Natural killer cell (primary cell): ENCODE measurements around the gene PITRM1. TPM values are rescaled to one million over a fixed set of nuclear protein-coding genes. Genes with fewer than 3 reads are reported as not detected.

Source experiments
- ATAC-seq, 3 donors: fragments of 150-1000 bp in 2 of 3; fragments of 200-7000 bp in 1 of 3; cut with Tn5 transposase; 1 replicate in 1 of 3; 2 replicates in 2 of 3; pipeline ENCODE4 v1.10.0; 2021; ENCODE audit warnings: mild to moderate bottlenecking in 2 of 3, moderate library complexity in 2 of 3
- DNase-seq, 2 donors: peaks; one replicate each; pipeline versions ENCODE4 v3.0.0 to v3.0.0-alpha.2; 2013 to 2021; ENCODE audit warnings: mixed read lengths in 1 of 2
- H3K27ac ChIP-seq: one replicate; pipeline ENCODE4 v1.5.1; 2013; ENCODE audit warnings: mild to moderate bottlenecking, low read length
- H3K27me3 ChIP-seq: one replicate; pipeline ENCODE4 v1.6.1; 2013; ENCODE audit warnings: low read length; ENCODE audit not compliant: control insufficient read depth, insufficient read depth
- H3K36me3 ChIP-seq: one replicate; pipeline ENCODE4 v1.6.1; 2013; ENCODE audit warnings: low read length; ENCODE audit not compliant: control insufficient read depth, insufficient read depth
- H3K4me1 ChIP-seq: one replicate; pipeline ENCODE4 v1.6.1; 2013; ENCODE audit warnings: low read length; ENCODE audit not compliant: control insufficient read depth, insufficient read depth
- H3K4me3 ChIP-seq: one replicate; pipeline ENCODE4 v1.5.1; 2013; ENCODE audit warnings: low read length
- H3K9me3 ChIP-seq: one replicate; pipeline ENCODE4 v1.6.1; 2013; ENCODE audit warnings: low read length; ENCODE audit not compliant: control insufficient read depth, insufficient read depth
- H3K27ac Mint-ChIP-seq, 2 donors: one replicate each; pipeline ENCODE4 v1.8.0; 2022; ENCODE audit warnings: mild to moderate bottlenecking in 2 of 2, mixed read lengths in 2 of 2, moderate library complexity in 1 of 2
- H3K27me3 Mint-ChIP-seq, 2 donors: one replicate each; pipeline ENCODE4 v1.8.0; 2022; ENCODE audit warnings: low read depth in 2 of 2, mixed read lengths in 2 of 2
- H3K36me3 Mint-ChIP-seq: one replicate; pipeline ENCODE4 v1.8.0; 2022; ENCODE audit warnings: mixed read lengths
- H3K4me1 Mint-ChIP-seq, 2 donors: one replicate each; pipeline ENCODE4 v1.8.0; 2022; ENCODE audit warnings: mixed read lengths in 2 of 2
- H3K4me3 Mint-ChIP-seq: one replicate; pipeline ENCODE4 v1.8.0; 2022; ENCODE audit warnings: mild to moderate bottlenecking, moderate library complexity, mixed read lengths
- H3K9me3 Mint-ChIP-seq, 2 donors: one replicate each; pipeline ENCODE4 v1.8.0; 2022; ENCODE audit warnings: mixed read lengths in 2 of 2
- CTCF ChIP-seq: fragments of 200-600 bp; IDR thresholded peaks from one replicate; pipeline ENCODE4 v1.8.0; 2022; ENCODE audit warnings: antibody characterized with exemption
- WGBS: methylation state at CpG from one replicate; pipeline ENCODE4 v1.1.7; 2013; ENCODE audit warnings: missing lambda C conversion rate; ENCODE audit not compliant: insufficient coverage; 5-methylcytosine and 5-hydroxymethylcytosine counted together
- intact Hi-C: fragments of 100-400 bp; cut with micrococcal nuclease; formaldehyde crosslinking; loops from one replicate; pipeline ENCODE4 v1.14.2; 2022
- total RNA-seq, 4 donors: library from RNA; stranded (reverse); fragments of 120-200 nt in 1 of 4; gene quantifications; one replicate each; pipeline versions ENCODE4 v1.2.3 to v1.2.4, GENCODE V29; 2013 to 2022

Gene PITRM1
- total RNA-seq, 3 donors from 2014 or later (not counting 1 experiment from before 2014, with no cell fraction given) = 67.1 to 89.0 (median 70.6) TPM

- ATAC-seq = no peak
- H3K9me3 Mint-ChIP-seq = no peaks in the 10 kb centered on the region
- DNase-seq = no peak
- no peak overlapping the region for H3K4me3 Mint-ChIP-seq
- Histone ChIP-seq H3K4me3 (no peak overlapping the region), H3K36me3 (peaks cover 77% of the 10 kb centered on the region), H3K27ac (no peak overlapping the region), H3K27me3 (no peaks in the 10 kb centered on the region), H3K9me3 (no peaks in the 10 kb centered on the region), H3K4me1 (no peaks in the 10 kb centered on the region)
- peaks cover 0 to 9% of the 10 kb centered on the region in 2 donors for H3K4me1 Mint-ChIP-seq
- no peak overlapping the region for H3K27ac Mint-ChIP-seq
- TF ChIP-seq CTCF = no peak
- peaks cover 30% of the 10 kb centered on the region for H3K36me3 Mint-ChIP-seq
- no peaks in the 10 kb centered on the region for H3K27me3 Mint-ChIP-seq
- intact Hi-C loops = no loop called here
- WGBS = 96% methylated on average over 13 of the region's 13 CpGs
These were observed 22.2 kb downstream of the PITRM1 start for GRCh38 chr10:3150366-3150765.

GRCh38 chr10:3149918-3150317 is 22.7 kb downstream of the PITRM1 start:
- intact Hi-C loops = no loop called here
- Histone ChIP-seq H3K4me3 (no peak overlapping the region), H3K27ac (no peak overlapping the region), H3K4me1 (no peaks in the 10 kb centered on the region), H3K27me3 (no peaks in the 10 kb centered on the region), H3K36me3 (peaks cover 76% of the 10 kb centered on the region), H3K9me3 (no peaks in the 10 kb centered on the region)
- Mint-ChIP-seq H3K36me3 (peaks cover 25% of the 10 kb centered on the region), H3K9me3 (no peaks in the 10 kb centered on the region), H3K4me3 (no peak overlapping the region), H3K4me1 (peaks cover 0 to 9% of the 10 kb centered on the region in 2 donors), H3K27me3 (no peaks in the 10 kb centered on the region), H3K27ac (no peak overlapping the region)
- TF ChIP-seq CTCF = no peak
- ATAC-seq (no peak), DNase-seq (no peak)
- 89% methylated on average over 11 of the region's 11 CpGs for WGBS

GRCh38 chr10:3148994-3149393 is 23.6 kb downstream of the PITRM1 start:
- Histone ChIP-seq H3K4me3 (no peak overlapping the region), H3K27me3 (no peaks in the 10 kb centered on the region), H3K4me1 (no peaks in the 10 kb centered on the region), H3K36me3 (peaks cover 74% of the 10 kb centered on the region), H3K27ac (no peak overlapping the region), H3K9me3 (no peaks in the 10 kb centered on the region)
- H3K9me3 Mint-ChIP-seq = no peaks in the 10 kb centered on the region
- 94% methylated on average over 9 of the region's 9 CpGs for WGBS
- H3K4me1 Mint-ChIP-seq = peaks cover 0 to 9% of the 10 kb centered on the region in 2 donors
- H3K36me3 Mint-ChIP-seq = peaks cover 16% of the 10 kb centered on the region
- intact Hi-C loops = no loop called here
- H3K4me3 Mint-ChIP-seq = no peak overlapping the region
- H3K27ac Mint-ChIP-seq = no peak overlapping the region
- DNase-seq (no peak), ATAC-seq (no peak)
- H3K27me3 Mint-ChIP-seq = no peaks in the 10 kb centered on the region
- TF ChIP-seq CTCF = no peak

GRCh38 chr10:3148041-3148440 is 24.5 kb downstream of the PITRM1 start:
- no peaks in the 10 kb centered on the region for H3K9me3 ChIP-seq
- ATAC-seq (no peak), DNase-seq (no peak)
- Mint-ChIP-seq H3K9me3 (no peaks in the 10 kb centered on the region), H3K36me3 (peaks cover 13% of the 10 kb centered on the region), H3K4me1 (peaks cover 0 to 9% of the 10 kb centered on the region in 2 donors), H3K27ac (no peak overlapping the region), H3K27me3 (no peaks in the 10 kb centered on the region), H3K4me3 (no peak overlapping the region)
- no peak overlapping the region for H3K27ac ChIP-seq
- no peaks in the 10 kb centered on the region for H3K27me3 ChIP-seq
- intact Hi-C loops = no loop called here
- no peak for TF ChIP-seq CTCF
- H3K4me1 ChIP-seq = no peaks in the 10 kb centered on the region
- H3K4me3 ChIP-seq = no peak overlapping the region
- peaks cover 77% of the 10 kb centered on the region for H3K36me3 ChIP-seq
- WGBS = 91% methylated on average over 17 of the region's 17 CpGs
